Measurements from ENCODE around the gene HUNK.

Gene HUNK

DNA sequence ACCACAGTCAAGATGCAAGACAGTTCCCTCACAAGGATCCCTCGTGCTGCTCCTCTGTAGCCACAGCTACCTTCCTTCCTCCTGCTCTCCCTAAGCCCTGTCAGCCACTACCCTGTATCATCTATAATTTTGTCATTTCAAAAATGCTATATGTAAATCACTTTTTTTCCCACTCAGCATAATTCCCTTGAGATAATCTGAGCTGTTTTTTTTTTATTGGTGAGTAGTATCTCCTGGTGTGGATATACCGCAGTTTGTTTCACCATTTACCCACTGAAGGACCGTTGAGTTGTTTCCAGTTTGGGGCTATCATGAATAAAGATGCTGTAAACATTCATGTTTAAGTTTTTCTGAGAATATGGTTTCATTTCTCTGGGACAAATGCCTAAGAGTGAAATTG, 88.2 kb downstream of the HUNK start:
- H3K9me3 Mint-ChIP-seq, result no peaks in the 10 kb centered on the region
- no peaks in the 10 kb centered on the region for H3K36me3 Mint-ChIP-seq (ENCODE audit: low read depth)
- no peak overlapping the region for H3K4me3 Mint-ChIP-seq
- no peaks in the 10 kb centered on the region for H3K27me3 Mint-ChIP-seq
- DNase-seq, result no peak
- no peak for ATAC-seq
- no peak overlapping the region for H3K27ac Mint-ChIP-seq
- H3K4me1 Mint-ChIP-seq, result peaks cover 11% of the 10 kb centered on the region

DNA sequence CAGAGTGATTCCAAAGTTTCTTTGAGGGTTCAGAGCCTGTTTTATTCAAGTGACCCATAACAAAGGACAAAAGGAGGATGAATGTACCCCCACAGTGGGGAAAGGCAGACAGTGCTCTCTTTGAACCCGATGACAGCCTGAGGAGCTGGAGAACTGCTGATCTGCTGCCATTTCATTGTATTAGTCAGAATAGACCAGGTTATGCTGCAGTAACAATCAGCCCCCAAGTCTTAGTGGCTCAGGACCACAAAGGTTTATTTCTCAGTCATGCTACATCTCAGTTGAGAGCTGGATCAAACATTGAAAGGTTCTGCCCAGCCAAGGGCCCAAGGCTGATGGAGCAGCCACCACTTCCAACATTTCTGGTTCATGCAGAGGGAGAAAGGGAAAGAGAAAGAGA, 88.9 kb downstream of the HUNK start:
- no peaks in the 10 kb centered on the region for H3K36me3 Mint-ChIP-seq (ENCODE audit: low read depth)

DNA sequence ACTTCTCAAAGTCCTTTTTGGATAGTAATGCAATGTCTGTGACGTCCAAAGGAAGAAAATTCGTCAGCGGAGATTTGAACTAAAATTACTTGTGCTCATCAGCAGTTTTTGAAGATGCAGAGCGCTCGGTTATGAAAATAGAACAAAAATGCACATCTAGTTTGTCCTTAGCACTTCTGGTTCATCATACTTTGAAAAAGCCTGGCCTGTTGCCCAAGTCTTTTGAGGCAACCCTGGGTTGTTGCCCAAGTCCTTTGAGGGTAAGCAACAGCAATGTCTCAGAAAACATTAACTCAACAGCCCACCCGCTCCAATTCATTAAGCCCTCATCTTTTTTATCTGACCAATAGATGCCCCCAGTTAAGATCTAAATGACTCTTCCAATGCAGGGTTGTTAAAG, 91.9 kb downstream of the HUNK start:
- Mint-ChIP-seq H3K27ac (no peak overlapping the region), H3K36me3 (ENCODE audit: low read depth) (no peaks in the 10 kb centered on the region), H3K9me3 (no peaks in the 10 kb centered on the region), H3K4me1 (no peaks in the 10 kb centered on the region), H3K4me3 (no peak overlapping the region), H3K27me3 (no peaks in the 10 kb centered on the region)
- ATAC-seq (no peak), DNase-seq (no peak)

More for the DNA sequence above, 88.9 kb downstream of the HUNK start:
- ATAC-seq, result no peak
- no peak overlapping the region for H3K27ac Mint-ChIP-seq
- no peak overlapping the region for H3K4me3 Mint-ChIP-seq
- H3K4me1 Mint-ChIP-seq, result peaks cover 6% of the 10 kb centered on the region
- no peak for DNase-seq
- no peaks in the 10 kb centered on the region for H3K27me3 Mint-ChIP-seq
- no peaks in the 10 kb centered on the region for H3K9me3 Mint-ChIP-seq

DNA sequence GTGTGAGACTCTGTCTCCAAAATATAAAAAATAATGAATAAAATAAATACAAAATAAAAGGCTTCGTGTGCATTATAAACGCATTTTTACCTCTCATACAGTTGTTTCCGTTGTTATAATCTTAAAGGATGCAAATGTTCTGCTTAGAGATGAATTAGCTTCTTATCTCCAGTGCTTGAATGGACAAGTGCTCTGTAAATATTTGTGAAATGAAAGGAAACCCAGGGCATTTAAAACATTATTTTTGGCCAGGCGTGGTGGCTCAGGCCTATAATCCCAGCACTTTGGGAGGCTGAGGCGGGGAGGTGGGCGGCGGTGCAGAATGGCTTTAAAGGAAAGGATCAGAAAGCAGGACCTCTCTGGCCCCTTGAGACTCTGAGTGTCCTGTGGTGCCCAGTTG, 94.5 kb downstream of the HUNK start:
- Mint-ChIP-seq H3K36me3 (ENCODE audit: low read depth) (no peaks in the 10 kb centered on the region), H3K27ac (no peak overlapping the region), H3K4me1 (no peaks in the 10 kb centered on the region), H3K4me3 (no peak overlapping the region), H3K27me3 (no peaks in the 10 kb centered on the region), H3K9me3 (no peaks in the 10 kb centered on the region)
- DNase-seq (no peak), ATAC-seq (no peak)

DNA sequence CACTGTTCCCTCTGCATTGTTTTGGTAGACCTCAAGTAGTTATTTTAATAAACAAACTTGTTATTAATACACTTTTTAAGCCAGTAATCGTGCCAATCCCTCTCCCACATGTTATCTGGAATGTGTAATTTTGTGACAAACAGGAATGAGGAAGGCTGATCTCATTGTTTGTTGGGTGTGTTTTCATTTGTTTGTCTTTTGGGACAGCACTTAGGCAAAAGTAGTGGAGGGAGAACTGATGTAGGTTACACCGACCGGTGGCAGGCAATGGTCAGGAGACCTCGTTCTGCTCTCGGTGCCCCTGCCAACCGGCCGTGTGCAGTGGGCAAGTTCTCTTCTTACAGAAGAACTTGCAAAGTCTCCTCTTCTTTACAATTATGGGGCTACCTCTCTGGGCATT, 99.8 kb downstream of the HUNK start:
- peaks cover 1% of the 10 kb centered on the region for H3K36me3 Mint-ChIP-seq (ENCODE audit: low read depth)
- H3K27ac Mint-ChIP-seq, result no peak overlapping the region
- peaks cover 16% of the 10 kb centered on the region for H3K4me1 Mint-ChIP-seq
- no peak for DNase-seq
- H3K27me3 Mint-ChIP-seq, result no peaks in the 10 kb centered on the region
- peaks cover 7% of the 10 kb centered on the region for H3K9me3 Mint-ChIP-seq
- no peak overlapping the region for H3K4me3 Mint-ChIP-seq
- ATAC-seq, result no peak

DNA sequence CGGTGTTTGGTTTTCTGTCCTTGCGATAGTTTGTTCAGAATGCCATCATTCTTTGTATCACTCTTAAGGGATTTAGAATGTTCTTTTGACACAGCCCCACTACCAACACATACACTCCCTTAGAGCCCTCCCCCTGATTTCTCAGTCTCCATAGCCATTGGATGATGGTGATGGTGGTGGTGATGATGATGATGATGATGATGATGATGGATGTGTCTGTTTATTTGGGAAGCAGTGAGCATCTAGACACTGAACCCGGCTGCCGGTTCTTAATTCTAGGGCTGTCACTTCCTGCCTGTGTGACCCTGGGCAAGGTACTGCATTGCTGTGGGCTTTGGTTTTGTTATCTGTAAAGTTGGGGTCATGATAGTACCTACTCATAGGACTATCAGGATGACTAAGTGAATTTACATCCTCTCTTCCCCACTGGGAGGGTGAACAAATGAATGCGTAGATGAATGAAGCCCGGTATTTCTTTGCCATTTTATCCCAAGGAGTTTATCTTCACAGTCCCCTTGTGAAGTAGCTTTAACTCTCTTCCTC, 100.7 kb downstream of the HUNK start:
- Mint-ChIP-seq H3K9me3 (peaks cover 7% of the 10 kb centered on the region), H3K4me1 (peaks cover 16% of the 10 kb centered on the region), H3K27ac (no peak overlapping the region), H3K27me3 (no peaks in the 10 kb centered on the region), H3K4me3 (no peak overlapping the region), H3K36me3 (ENCODE audit: low read depth) (peaks cover 1% of the 10 kb centered on the region)
- no peak for ATAC-seq
- no peak for DNase-seq

DNA sequence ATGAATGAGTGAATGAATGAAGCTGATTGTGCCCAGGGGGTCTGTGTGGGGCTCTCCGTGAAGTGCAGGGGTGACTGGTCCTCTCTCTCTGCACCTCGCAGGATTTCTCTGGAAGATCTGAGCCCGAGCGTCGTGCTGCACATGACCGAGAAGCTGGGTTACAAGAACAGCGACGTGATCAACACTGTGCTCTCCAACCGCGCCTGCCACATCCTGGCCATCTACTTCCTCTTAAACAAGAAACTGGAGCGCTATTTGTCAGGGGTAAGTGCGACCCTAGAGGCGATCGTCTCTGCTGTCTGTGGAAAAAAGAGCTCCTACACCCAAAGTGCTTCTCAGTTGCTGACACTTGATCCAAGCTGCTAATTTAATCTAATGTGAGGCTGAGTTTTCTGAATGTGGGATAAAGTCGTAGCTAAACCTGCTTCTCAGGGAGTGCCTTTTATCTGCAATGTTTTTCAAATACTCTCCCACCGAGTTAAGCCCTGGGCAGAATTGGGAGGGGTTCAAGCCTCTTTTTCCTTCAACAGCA, 101.7 kb downstream of the HUNK start:
- Mint-ChIP-seq H3K4me1 (peaks cover 16% of the 10 kb centered on the region), H3K27me3 (no peaks in the 10 kb centered on the region), H3K36me3 (ENCODE audit: low read depth) (peaks cover 1% of the 10 kb centered on the region), H3K27ac (no peak overlapping the region), H3K9me3 (peaks cover 7% of the 10 kb centered on the region), H3K4me3 (no peak overlapping the region)
- ATAC-seq (peak; percentile 80), DNase-seq (peak; percentile 36)

DNA sequence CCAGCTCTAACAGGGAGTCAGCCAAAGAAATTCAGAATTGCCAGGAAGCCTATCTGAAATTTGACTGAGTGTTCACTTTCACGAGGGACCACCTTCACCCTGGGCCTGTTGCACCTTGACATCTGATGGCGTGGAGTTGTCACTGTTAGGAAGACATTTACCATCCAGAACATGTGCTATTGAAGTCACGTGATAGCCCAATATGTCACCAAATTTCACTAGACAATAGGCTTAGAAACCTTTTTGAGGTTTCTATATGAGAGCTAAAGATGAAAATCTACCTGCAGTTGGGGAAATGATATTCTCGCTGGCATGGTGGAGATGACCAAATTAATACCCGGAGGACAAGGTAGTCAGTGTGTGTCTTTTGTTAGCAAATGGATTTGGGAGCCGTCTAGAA, 102.7 kb downstream of the HUNK start:
- ATAC-seq, result no peak
- no peaks in the 10 kb centered on the region for H3K27me3 Mint-ChIP-seq
- H3K27ac Mint-ChIP-seq, result no peak overlapping the region
- H3K36me3 Mint-ChIP-seq (ENCODE audit: low read depth), result peaks cover 1% of the 10 kb centered on the region
- peaks cover 16% of the 10 kb centered on the region for H3K4me1 Mint-ChIP-seq
- no peak for DNase-seq
- H3K9me3 Mint-ChIP-seq, result peaks cover 11% of the 10 kb centered on the region
- no peak overlapping the region for H3K4me3 Mint-ChIP-seq

DNA sequence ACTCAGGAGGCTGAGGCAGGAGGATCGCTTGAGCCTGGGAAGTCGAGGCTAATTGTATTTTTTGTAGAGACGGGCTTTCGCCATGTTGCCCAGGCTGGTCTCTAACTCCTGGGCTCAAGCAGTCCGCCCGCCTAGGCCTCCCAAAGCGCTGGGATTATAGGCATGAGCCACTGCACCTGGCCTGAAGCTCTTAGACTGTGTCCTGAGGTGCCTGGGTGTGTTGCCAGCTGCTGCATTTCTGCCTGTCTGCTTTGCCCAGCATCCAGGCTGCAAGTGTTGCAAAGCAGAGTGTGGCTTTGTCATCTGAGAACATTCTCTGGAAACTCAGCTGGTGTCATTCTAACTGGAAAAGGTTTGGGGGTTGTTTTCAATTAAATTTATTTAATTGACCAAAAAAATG, 105.0 kb downstream of the HUNK start:
- Mint-ChIP-seq H3K36me3 (ENCODE audit: low read depth) (peaks cover 1% of the 10 kb centered on the region), H3K9me3 (peaks cover 17% of the 10 kb centered on the region), H3K4me1 (peaks cover 16% of the 10 kb centered on the region), H3K27ac (no peak overlapping the region), H3K4me3 (no peak overlapping the region), H3K27me3 (no peaks in the 10 kb centered on the region)
- DNase-seq (no peak), ATAC-seq (no peak)

DNA sequence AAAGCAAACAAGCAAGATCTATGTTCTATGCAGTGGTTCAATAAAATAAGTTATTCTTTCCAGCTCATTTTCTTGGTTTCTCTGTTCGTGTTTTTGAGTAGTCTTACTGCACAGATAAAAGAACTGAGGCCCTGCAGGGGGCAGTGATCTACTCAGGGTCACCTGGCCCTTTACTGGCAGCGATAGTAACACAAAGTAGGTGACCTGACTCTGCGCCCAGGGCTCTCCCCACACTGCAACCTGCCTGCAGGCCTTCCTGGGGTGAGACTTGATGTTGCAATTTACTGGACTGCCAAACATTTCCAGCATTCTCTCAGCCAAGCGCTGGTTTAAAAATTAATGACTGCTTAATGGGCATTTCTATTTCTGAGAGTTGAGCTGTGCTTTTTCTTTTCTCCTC, 110.3 kb downstream of the HUNK start:
- H3K9me3 Mint-ChIP-seq, result peaks cover 10% of the 10 kb centered on the region
- no peak overlapping the region for H3K27ac Mint-ChIP-seq
- ATAC-seq (no peak), DNase-seq (no peak)
- H3K36me3 Mint-ChIP-seq (ENCODE audit: low read depth), result no peaks in the 10 kb centered on the region
- peaks cover 1% of the 10 kb centered on the region for H3K27me3 Mint-ChIP-seq
- no peaks in the 10 kb centered on the region for H3K4me1 Mint-ChIP-seq
- H3K4me3 Mint-ChIP-seq, result no peak overlapping the region

DNA sequence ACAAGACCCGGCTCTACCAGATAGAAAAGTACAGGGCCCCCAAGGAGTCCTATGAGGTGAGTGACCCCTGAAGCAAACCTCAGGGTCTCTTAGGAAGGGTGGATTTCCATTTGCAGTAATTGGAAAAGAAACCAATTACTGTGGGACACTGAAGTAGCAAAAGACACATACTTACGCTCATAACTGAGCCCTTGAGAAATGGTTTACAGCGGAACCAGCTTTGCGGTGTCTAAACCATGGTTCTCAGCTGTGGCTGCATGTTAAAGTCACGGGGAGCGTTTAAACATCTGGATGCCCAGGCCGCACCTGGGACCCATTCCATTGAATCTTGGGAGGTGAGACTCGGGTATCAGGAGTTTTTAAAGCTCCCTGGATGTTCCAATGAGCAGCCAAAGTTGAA, 110.7 kb downstream of the HUNK start:
- no peaks in the 10 kb centered on the region for H3K36me3 Mint-ChIP-seq (ENCODE audit: low read depth)
- H3K4me3 Mint-ChIP-seq, result no peak overlapping the region
- no peaks in the 10 kb centered on the region for H3K4me1 Mint-ChIP-seq
- DNase-seq, result no peak
- H3K9me3 Mint-ChIP-seq, result peaks cover 10% of the 10 kb centered on the region
- H3K27me3 Mint-ChIP-seq, result peaks cover 1% of the 10 kb centered on the region
- H3K27ac Mint-ChIP-seq, result no peak overlapping the region
- ATAC-seq, result no peak

DNA sequence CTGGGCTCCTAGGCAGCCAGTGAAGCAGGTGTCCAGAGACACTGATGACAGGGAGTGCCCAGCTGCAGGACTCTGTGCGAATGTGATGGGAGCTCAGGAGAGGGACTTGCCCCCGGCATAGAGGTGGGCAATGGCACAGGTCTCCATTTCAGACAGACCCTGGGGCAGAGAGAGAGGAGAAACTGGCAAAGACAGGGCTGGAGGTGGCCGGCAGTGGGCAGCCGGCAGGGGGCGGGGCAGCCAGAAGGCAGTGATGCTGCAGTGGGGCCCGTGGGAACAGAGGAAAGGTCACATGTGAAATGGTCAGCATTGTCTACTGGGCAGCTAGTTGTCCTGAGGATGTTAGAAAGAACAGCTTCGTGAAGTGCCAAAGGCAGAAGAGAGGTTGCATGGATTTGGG, 112.6 kb downstream of the HUNK start:
- H3K27ac Mint-ChIP-seq, result no peak overlapping the region
- H3K27me3 Mint-ChIP-seq, result peaks cover 4% of the 10 kb centered on the region
- no peak for DNase-seq
- H3K36me3 Mint-ChIP-seq (ENCODE audit: low read depth), result no peaks in the 10 kb centered on the region
- no peak overlapping the region for H3K4me3 Mint-ChIP-seq
- peaks cover 6% of the 10 kb centered on the region for H3K9me3 Mint-ChIP-seq
- no peak for ATAC-seq
- H3K4me1 Mint-ChIP-seq, result no peaks in the 10 kb centered on the region

DNA sequence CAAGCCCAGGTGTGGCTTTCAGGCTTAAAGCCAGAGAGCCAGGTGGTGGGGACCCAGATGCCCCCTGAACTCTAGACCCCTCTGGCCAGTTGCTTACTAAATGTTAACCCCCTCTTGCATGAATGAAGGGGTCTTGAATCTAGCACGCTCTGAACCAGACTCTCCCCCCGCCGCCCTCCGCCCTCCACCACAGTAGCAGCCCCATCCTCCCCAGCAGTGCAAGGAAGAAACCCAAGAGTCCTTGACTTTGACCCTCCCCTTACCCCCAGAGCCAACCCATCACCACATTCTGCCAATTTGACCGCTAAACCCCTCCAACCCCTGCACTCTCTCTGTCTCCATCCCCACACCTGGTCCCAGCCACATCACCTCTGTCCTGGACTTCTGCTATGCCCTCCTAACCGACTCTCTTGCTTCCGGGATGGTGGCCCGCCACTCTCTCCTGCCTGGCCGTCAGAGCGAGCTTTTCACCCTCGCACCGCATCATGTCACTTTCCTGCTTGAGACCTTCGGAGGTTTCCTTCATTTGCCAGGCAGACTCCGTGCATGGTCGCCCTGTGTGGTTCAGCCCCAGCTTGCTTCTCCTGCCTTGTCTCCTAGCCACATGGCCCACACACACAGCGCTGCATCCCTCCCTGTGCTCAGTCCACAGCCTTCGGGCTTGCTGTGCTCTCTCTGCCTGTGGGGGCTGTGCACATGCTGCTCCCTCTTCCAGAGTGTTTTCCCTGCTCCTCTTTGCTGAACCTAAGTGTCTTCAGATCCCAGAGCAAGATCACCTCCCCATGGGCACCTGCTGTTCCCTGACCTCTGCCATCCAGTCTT, 113.4 kb downstream of the HUNK start:
- Mint-ChIP-seq H3K27ac (no peak overlapping the region), H3K9me3 (peaks cover 3% of the 10 kb centered on the region), H3K36me3 (ENCODE audit: low read depth) (no peaks in the 10 kb centered on the region), H3K4me1 (no peaks in the 10 kb centered on the region), H3K27me3 (peaks cover 4% of the 10 kb centered on the region), H3K4me3 (no peak overlapping the region)
- DNase-seq (no peak), ATAC-seq (no peak)

DNA sequence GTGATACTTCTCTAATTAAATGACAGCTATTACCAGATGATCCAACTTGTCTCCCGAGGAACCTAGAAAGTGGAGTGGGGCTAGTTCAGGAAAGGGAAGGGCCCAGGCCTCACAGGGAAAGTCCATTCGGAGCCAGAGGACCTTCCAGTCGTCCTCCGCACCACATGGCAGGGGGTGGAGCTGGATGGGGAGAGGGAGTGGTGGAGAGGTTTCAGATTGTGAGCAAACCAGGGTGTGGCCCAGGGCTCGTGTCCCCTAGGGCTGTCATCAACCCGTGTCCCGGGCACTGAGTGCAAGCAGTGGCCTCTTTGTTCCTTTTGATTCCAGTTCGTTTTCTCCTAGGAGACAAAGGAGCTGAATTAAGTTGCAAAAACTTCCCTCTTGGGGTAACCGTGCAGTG, 114.9 kb downstream of the HUNK start:
- Mint-ChIP-seq H3K9me3 (no peaks in the 10 kb centered on the region), H3K4me1 (no peaks in the 10 kb centered on the region), H3K4me3 (no peak overlapping the region), H3K27me3 (peaks cover 8% of the 10 kb centered on the region), H3K36me3 (ENCODE audit: low read depth) (no peaks in the 10 kb centered on the region), H3K27ac (no peak overlapping the region)
- ATAC-seq, result no peak
- no peak for DNase-seq

DNA sequence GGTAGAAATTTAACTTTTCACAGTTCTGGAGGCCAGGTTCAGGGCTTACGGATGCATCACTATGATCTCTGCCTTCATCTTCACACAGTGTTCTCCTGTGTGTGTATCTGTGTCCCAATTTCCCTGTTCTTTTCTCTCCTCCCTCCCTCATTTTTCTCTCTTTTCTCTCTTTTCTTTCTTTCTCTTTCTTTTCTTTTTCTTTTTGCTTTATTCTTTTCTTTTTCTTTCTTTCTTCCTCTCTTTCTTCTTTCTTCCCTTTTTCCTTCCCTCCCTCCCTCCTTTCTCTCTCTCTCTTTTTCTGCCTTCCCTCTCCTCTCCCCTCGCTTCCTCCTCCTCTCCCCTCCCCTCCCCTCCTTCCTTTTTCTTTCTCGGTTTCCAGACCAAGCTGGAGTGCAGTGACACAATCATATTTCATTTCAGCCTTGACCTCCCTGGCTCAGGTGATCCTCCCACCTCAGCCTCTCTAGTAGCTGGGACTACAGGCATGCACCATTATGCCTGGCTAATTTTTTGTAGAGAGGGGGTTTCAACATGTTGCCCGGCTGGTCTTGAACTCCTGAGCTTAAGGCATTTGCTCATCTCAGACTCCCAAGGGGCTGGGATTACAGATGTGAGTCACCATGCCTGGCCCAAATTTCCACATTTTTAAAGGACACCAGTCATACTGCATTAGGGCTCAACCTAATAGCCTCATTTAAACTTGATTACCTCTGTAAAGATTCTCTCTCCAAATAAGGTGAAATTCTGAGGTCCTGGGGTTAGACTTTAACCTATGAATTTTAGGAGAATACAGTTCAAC, 115.9 kb downstream of the HUNK start:
- DNase-seq (no peak), ATAC-seq (no peak)
- H3K4me3 Mint-ChIP-seq, result no peak overlapping the region
- no peak overlapping the region for H3K27ac Mint-ChIP-seq
- no peaks in the 10 kb centered on the region for H3K9me3 Mint-ChIP-seq
- no peaks in the 10 kb centered on the region for H3K4me1 Mint-ChIP-seq
- H3K27me3 Mint-ChIP-seq, result peaks cover 8% of the 10 kb centered on the region
- no peaks in the 10 kb centered on the region for H3K36me3 Mint-ChIP-seq (ENCODE audit: low read depth)
